ENCODE results near the gene SEMA4A.
"Not testable (repeated sequence)": the region's sequence is repeated elsewhere in the genome, so short reads cannot be mapped to it uniquely, and the experiment has no call there.

Gene SEMA4A

DNA sequence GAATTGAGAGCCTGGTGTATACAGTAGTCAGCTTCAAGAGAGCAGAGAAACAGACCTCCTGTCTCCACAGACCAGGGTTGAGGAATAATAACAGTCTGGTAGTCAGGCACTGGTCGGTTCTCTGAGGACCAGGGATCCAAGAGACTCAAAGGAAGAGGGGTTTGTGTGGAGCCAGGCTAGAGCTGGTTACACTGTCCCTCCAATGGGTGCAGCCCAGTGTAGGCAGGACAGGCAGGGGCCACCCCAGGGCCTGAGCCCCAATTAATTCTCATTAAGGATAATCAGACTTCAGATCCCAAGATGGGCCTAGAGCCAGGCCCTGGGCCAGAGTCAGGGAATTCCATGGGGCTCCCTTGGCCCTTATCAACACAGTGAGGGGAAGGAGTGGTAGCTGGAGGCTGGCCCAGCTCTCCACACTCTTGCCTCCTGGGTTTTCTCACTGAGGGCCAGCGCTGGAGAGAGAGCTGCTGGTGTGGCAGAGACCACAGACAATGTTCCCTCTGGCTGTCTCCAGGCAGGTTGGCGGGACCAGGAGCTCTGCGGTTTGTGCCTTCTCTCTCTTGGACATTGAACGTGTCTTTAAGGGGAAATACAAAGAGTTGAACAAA lies 9.1 kb downstream of the SEMA4A start:
- no peak for FAIRE-seq

DNA sequence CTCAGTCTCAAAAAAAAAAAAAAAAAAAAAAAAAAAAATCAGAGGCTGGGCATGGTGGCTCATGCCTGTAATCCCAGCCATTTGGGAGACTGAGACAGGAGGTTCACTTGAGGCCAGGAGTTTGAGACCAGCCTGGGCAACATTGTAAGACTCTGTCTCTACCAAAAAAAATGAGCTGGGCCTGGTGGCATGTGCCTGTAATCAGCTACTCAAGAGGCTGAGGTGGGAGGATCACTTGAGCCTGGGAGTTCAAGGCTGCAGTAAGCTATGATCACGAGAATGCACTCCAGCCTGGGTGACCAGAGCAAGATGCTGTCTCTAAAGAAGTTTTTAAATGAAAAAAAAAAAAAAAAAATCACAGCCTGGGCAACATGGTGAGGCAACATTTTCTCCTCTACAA lies 10.3 kb downstream of the SEMA4A start:
- FAIRE-seq: no peak

GRCh38 chr1:156164125-156164831 lies 10.9 kb downstream of the SEMA4A start:
- no peak for FAIRE-seq

DNA sequence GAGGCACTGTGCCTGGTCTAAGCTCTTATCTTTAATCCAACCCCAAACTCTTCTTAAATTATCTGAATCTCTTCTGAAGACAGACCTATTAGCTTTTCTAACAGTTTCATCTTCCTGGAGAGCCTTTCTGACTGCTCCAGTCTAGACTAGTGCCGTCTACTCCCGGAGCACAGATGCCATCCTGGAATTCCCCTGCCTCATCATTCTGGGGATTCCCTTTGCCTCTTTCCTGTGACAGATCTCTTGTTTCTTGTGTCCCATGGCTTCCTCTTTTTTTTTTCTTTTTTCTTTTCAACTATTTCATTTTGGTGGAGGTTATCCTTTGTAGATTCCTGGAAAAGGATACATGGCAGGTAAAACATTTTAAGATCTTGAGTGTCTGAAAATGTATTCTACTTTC lies 11.7 kb downstream of the SEMA4A start:
- no peak for FAIRE-seq

DNA sequence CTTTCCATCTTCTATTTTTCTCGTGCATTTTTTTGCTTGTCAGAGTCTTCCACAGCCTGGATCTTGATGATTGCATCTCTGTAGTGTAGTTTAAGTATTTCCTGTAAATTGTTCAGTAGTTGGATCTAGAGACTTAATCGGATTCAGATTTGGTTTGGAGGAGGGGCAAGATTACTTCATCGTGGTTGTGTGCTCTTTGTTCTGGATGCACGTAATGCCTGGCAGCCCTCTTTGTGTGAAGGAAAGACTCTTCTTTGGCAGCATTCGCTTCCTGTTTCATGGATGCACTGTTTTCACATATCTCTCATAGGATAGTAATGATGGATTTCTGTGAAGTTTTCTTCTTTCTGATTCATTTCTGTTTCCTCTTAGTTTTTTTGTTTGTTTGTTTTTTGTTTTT lies 14.2 kb downstream of the SEMA4A start:
- FAIRE-seq: no peak

- no peak for FAIRE-seq
These were observed 19.5 kb downstream of the SEMA4A start for GRCh38 chr1:156172696-156173470.

DNA sequence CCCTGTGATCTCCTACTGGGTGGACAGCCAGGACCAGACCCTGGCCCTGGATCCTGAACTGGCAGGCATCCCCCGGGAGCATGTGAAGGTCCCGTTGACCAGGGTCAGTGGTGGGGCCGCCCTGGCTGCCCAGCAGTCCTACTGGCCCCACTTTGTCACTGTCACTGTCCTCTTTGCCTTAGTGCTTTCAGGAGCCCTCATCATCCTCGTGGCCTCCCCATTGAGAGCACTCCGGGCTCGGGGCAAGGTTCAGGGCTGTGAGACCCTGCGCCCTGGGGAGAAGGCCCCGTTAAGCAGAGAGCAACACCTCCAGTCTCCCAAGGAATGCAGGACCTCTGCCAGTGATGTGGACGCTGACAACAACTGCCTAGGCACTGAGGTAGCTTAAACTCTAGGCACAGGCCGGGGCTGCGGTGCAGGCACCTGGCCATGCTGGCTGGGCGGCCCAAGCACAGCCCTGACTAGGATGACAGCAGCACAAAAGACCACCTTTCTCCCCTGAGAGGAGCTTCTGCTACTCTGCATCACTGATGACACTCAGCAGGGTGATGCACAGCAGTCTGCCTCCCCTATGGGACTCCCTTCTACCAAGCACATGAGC lies 23.3 kb downstream of the SEMA4A start:
- FAIRE-seq: no peak

DNA sequence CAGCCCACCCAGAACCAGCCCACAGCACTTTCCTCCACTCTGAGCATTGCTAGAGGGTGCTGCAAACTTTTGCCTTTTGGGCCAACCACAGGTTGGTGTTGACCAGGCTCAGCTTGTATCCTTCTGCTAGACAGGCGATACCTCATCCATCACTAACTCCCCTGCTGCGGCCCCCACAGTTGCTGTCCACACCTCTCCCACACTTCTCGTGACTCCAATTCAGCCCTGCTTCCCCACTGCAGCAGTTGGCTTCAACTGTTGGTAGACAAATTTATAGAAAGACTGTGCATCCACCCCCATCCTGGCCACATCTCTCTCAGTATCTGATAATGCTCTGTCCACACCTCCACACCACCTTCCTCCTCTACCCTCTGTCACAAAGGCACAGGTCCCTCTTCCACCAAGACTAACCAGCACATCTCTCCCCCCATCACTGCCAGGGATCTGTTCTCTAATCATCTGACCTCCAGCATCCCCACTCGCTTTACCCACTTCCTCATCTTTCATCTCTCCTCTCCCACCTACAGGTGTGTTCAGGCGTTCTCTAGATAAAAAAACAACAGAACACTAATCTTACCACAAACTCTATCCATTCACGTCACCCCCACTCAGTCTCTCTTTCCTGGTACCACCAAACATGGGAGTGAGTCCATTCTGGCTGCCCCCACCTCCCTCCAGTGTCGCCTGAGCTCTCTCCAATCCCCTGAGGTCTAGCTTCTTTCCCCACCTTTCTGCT lies 24.7 kb downstream of the SEMA4A start:
- FAIRE-seq: no peak

- no peak for FAIRE-seq
These were observed 27.1 kb downstream of the SEMA4A start for GRCh38 chr1:156180471-156180870.

- not testable (repeated sequence) for FAIRE-seq
These were observed 28.1 kb downstream of the SEMA4A start for GRCh38 chr1:156181391-156181924.

DNA sequence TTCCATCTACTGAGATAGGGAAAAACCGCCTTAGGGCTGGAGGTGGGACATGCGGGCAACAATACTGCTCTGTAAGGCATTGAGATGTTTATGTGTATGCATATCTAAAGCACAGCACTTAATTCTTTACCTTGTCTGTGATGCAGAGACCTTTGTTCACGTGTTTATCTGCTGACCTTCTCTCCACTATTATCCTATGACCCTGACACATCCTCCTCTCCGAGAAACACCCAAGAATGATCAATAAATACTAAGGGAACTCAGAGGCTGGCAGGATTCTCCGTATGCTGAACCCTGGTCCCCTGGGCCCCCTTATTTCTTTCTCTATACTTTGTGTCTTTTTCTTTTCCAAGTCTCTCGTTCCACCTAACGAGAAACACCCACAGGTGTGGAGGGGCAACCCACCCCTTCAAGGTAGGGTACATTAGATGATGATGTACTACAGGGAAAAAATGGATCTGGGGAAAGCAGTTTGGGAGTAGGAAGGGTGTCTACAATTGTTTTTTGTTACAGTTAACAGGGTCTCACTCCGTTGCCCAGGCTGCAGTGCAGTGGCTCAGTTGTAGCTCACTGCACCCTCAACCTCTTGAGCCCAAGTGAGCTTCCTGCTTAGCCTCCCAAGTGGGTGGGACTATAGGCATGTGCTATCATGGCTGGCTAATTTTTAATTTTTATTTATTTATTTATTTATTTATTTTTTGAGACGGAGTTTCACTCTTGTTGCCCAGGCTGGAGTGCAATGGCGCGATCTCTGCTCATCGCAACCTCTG lies 28.8 kb downstream of the SEMA4A start:
- not testable (repeated sequence) for FAIRE-seq

GRCh38 chr1:156186347-156187177 lies 33.2 kb downstream of the SEMA4A start:
- not testable (repeated sequence) for FAIRE-seq

GRCh38 chr1:156190265-156190664 lies 36.9 kb downstream of the SEMA4A start:
- FAIRE-seq: not testable (repeated sequence)

- FAIRE-seq: no peak
These were observed 38.0 kb downstream of the SEMA4A start for GRCh38 chr1:156191292-156191964.

- FAIRE-seq: no peak
These were observed 39.8 kb downstream of the SEMA4A start for GRCh38 chr1:156193208-156193487.

GRCh38 chr1:156193488-156194299 lies 40.3 kb downstream of the SEMA4A start, which contains the start of gene SLC25A44:
SLC25A44 (plus strand) TSS chr1:156194104; CDS start chr1:156199848, 5,744 bp downstream.
- peak; percentile 99 for FAIRE-seq

DNA sequence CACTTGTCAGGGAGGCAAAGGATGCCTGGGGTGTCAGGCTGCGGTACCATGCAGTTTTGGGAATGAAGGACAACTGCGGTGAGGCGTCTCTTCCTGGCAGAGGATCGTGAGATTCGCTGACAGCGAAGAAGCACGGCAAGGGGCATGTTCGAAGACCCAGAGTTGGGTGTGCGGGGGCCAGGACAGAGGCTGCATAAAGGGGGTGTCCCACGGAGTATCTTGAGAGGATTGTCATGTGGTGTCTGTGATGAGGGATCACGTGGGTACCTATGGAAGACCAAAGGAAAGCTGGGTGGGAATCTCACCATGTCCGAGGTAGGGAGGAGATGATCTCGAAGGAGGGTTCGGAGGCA lies 40.9 kb downstream of the SEMA4A start:
- no peak for FAIRE-seq

DNA sequence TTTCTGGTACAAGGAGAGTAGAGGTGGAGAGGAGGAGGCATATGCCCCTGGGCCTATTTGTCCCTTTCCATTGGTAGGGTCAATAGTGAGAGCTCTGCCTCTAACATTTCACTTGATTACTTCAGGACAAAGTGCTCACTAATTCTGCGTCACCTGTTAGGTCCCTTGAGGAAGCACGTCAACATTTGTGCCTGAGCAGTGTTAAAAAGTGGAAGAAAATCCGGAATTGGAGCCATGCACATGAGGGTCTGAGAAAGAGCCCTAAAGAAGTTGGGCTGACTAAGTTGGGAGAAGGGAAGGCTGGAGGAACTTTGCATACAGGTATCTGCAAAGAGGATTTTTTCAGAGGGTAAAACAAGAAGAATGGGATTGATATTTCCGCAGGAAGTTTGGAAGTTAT lies 42.5 kb downstream of the SEMA4A start:
- FAIRE-seq: no peak

DNA sequence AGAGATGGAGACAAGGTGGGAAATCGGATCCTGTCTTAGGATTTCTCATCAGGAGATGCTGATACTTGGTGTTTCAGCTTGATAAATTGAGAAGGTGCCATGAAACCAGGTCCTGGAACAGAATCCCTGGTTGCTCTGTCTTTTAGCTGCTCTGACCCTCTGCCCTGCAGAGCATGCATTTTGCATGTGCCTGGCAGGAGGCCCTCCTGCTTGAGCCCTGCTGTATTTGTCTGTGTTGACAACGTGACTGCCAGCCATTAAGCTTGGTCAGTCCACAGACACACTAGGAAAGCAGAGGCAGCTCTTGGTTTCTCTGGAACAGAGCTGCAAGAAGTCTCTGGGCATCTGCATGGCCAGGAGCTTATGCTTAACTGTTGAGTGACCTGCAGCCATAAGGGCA lies 43.1 kb downstream of the SEMA4A start:
- FAIRE-seq: no peak

All from A204.1 (cell line).